Left renal cortex interstitium (tissue), 4 donors: ENCODE measurements around the gene CCSER1. TPM values are rescaled to one million over a fixed set of nuclear protein-coding genes. Genes with fewer than 3 reads are reported as not detected.
"Not testable (repeated sequence)": the region's sequence is repeated elsewhere in the genome, so short reads cannot be mapped to it uniquely, and the experiment has no call there.

Experiments used
- DNase-seq, 4 donors: peaks; one replicate each; pipeline ENCODE4 v3.0.0-alpha.2; 2013; ENCODE audit warnings: low read depth in 4 of 4, low spot score in 2 of 4, missing footprints in 1 of 4
- polyA plus RNA-seq, 4 donors: library from polyadenylated mRNA; unstranded; fragments of 120-200 nt; gene quantifications; one replicate each; pipeline ENCODE4 v1.2.1, GENCODE V29; 2013; ENCODE audit not compliant: insufficient read length in 4 of 4

Gene CCSER1
- polyA plus RNA-seq, 4 donors, result 15.9 to 24.0 (median 18.5) TPM

- no peak for DNase-seq
Measured at GRCh38 chr4:91226867-91227266, 1099.7 kb downstream of the CCSER1 start.

- no peak for DNase-seq
Measured at GRCh38 chr4:91228659-91229058, 1101.5 kb downstream of the CCSER1 start.

- no peak for DNase-seq
Measured at GRCh38 chr4:91233164-91233563, 1106.0 kb downstream of the CCSER1 start.

GRCh38 chr4:91243132-91243531, 1115.9 kb downstream of the CCSER1 start:
- no peak for DNase-seq

- DNase-seq, result no peak
Measured at GRCh38 chr4:91256043-91256442, 1128.8 kb downstream of the CCSER1 start.

GRCh38 chr4:91256751-91257150, 1129.6 kb downstream of the CCSER1 start:
- no peak for DNase-seq

- DNase-seq, result no peak
Measured at GRCh38 chr4:91257721-91258120, 1130.5 kb downstream of the CCSER1 start.

GRCh38 chr4:91258326-91258725, 1131.1 kb downstream of the CCSER1 start:
- no peak for DNase-seq

- no peak for DNase-seq
Measured at GRCh38 chr4:91267543-91267942, 1140.3 kb downstream of the CCSER1 start.

- DNase-seq, result not testable (repeated sequence)
Measured at GRCh38 chr4:91268481-91268880, 1141.3 kb downstream of the CCSER1 start.

GRCh38 chr4:91268913-91269312, 1141.7 kb downstream of the CCSER1 start:
- no peak for DNase-seq

GRCh38 chr4:91279899-91280298, 1152.7 kb downstream of the CCSER1 start:
- no peak for DNase-seq

GRCh38 chr4:91280551-91281290, 1153.5 kb downstream of the CCSER1 start:
- no peak for DNase-seq

GRCh38 chr4:91282217-91282616, 1155.0 kb downstream of the CCSER1 start:
- DNase-seq, result no peak

GRCh38 chr4:91283726-91284230, 1156.6 kb downstream of the CCSER1 start:
- no peak for DNase-seq

GRCh38 chr4:91284480-91284879, 1157.3 kb downstream of the CCSER1 start:
- no peak for DNase-seq

- DNase-seq, result no peak
Measured at GRCh38 chr4:91285487-91285886, 1158.3 kb downstream of the CCSER1 start.

- no peak for DNase-seq
Measured at GRCh38 chr4:91288702-91289311, 1161.6 kb downstream of the CCSER1 start.

GRCh38 chr4:91298156-91298700, 1171.0 kb downstream of the CCSER1 start:
- DNase-seq, result no peak

- no peak for DNase-seq
Measured at GRCh38 chr4:91298824-91299223, 1171.6 kb downstream of the CCSER1 start.

GRCh38 chr4:91302120-91302519, 1174.9 kb downstream of the CCSER1 start:
- DNase-seq, result no peak

- DNase-seq, result no peak
Measured at GRCh38 chr4:91304292-91304691, 1177.1 kb downstream of the CCSER1 start.
